Osteocyte (in vitro differentiated cells): ENCODE data around the gene PTRH1. TPM values are rescaled to one million over a fixed set of nuclear protein-coding genes. Genes with fewer than 3 reads are reported as not detected.

Source experiments
- DNase-seq: peaks from one replicate; pipeline ENCODE4 v3.0.0; 2021; ENCODE audit warnings: mixed read lengths; ENCODE audit not compliant: unreplicated experiment; ENCODE audit errors: extremely low spot score
- H3K27ac Mint-ChIP-seq: one replicate; pipeline ENCODE4 v1.8.0; 2021; ENCODE audit warnings: mild to moderate bottlenecking, mixed read lengths; ENCODE audit not compliant: unreplicated experiment
- H3K27me3 Mint-ChIP-seq: one replicate; pipeline ENCODE4 v1.8.0; 2021; ENCODE audit warnings: mixed read lengths; ENCODE audit not compliant: unreplicated experiment
- H3K36me3 Mint-ChIP-seq: one replicate; pipeline ENCODE4 v1.8.0; 2021; ENCODE audit warnings: mixed read lengths; ENCODE audit not compliant: unreplicated experiment
- H3K4me1 Mint-ChIP-seq: one replicate; pipeline ENCODE4 v1.8.0; 2021; ENCODE audit warnings: mixed read lengths; ENCODE audit not compliant: unreplicated experiment
- H3K4me3 Mint-ChIP-seq: one replicate; pipeline ENCODE4 v1.8.0; 2021; ENCODE audit warnings: mild to moderate bottlenecking, moderate library complexity, mixed read lengths; ENCODE audit not compliant: unreplicated experiment
- H3K9me3 Mint-ChIP-seq: one replicate; pipeline ENCODE4 v1.8.0; 2021; ENCODE audit warnings: mixed read lengths; ENCODE audit not compliant: unreplicated experiment
- CTCF ChIP-seq: fragments of 200-600 bp; sonication (generic); IDR thresholded peaks from 2 replicates; pipeline ENCODE4 v1.5.0; 2021; ENCODE audit warnings: antibody characterized with exemption, mild to moderate bottlenecking, moderate library complexity
- total RNA-seq: library from RNA; stranded (reverse); gene quantifications from 2 replicates; pipeline ENCODE4 v1.2.1, GENCODE V29; 2021

Gene PTRH1
- total RNA-seq, 1 donor from 2014 or later: 10.6 TPM

- Mint-ChIP-seq H3K36me3 (no peaks in the 10 kb centered on the region), H3K27me3 (no peaks in the 10 kb centered on the region), H3K9me3 (no peaks in the 10 kb centered on the region), H3K4me3 (no peak overlapping the region), H3K4me1 (peaks cover 13% of the 10 kb centered on the region), H3K27ac (peak overlapping the region; percentile 34)
- no peak for DNase-seq
- no peak for TF ChIP-seq CTCF
These were observed 5.4 kb upstream of the PTRH1 start for GRCh38 chr9:127720865-127721227.

GRCh38 chr9:127720031-127720864, 4.8 kb upstream of the PTRH1 start:
- Mint-ChIP-seq H3K4me3 (no peak overlapping the region), H3K36me3 (no peaks in the 10 kb centered on the region), H3K27me3 (no peaks in the 10 kb centered on the region), H3K27ac (no peak overlapping the region), H3K9me3 (no peaks in the 10 kb centered on the region), H3K4me1 (peaks cover 16% of the 10 kb centered on the region)
- DNase-seq: no peak
- TF ChIP-seq CTCF: no peak

- Mint-ChIP-seq H3K4me3 (no peak overlapping the region), H3K27ac (no peak overlapping the region), H3K4me1 (peaks cover 20% of the 10 kb centered on the region), H3K36me3 (no peaks in the 10 kb centered on the region), H3K9me3 (no peaks in the 10 kb centered on the region), H3K27me3 (no peaks in the 10 kb centered on the region)
- DNase-seq: no peak
- no peak for TF ChIP-seq CTCF
These were observed 2.3 kb upstream of the PTRH1 start for GRCh38 chr9:127717766-127718165.

GRCh38 chr9:127716412-127716811, 949 bp upstream of the PTRH1 start:
- no peaks in the 10 kb centered on the region for H3K36me3 Mint-ChIP-seq
- peak overlapping the region; percentile 100 for H3K4me3 Mint-ChIP-seq
- no peak for TF ChIP-seq CTCF
- no peaks in the 10 kb centered on the region for H3K9me3 Mint-ChIP-seq
- DNase-seq: no peak
- peaks cover 18% of the 10 kb centered on the region for H3K4me1 Mint-ChIP-seq
- peak overlapping the region; percentile 98 for H3K27ac Mint-ChIP-seq
- no peaks in the 10 kb centered on the region for H3K27me3 Mint-ChIP-seq

GRCh38 chr9:127714951-127715469, 453 bp downstream of the PTRH1 start:
- no peaks in the 10 kb centered on the region for H3K36me3 Mint-ChIP-seq
- H3K4me3 Mint-ChIP-seq: peak overlapping the region; percentile 100
- no peaks in the 10 kb centered on the region for H3K27me3 Mint-ChIP-seq
- TF ChIP-seq CTCF: no peak
- H3K9me3 Mint-ChIP-seq: no peaks in the 10 kb centered on the region
- no peak for DNase-seq
- H3K4me1 Mint-ChIP-seq: peaks cover 15% of the 10 kb centered on the region
- peak overlapping the region; percentile 98 for H3K27ac Mint-ChIP-seq
